ENCODE results near the gene RNF4. TPM values are rescaled to one million over a fixed set of nuclear protein-coding genes. Genes with fewer than 3 reads are reported as not detected.

Gene RNF4
- total RNA-seq, 1 experiment from 2014 or later, result 45.6 TPM

DNA sequence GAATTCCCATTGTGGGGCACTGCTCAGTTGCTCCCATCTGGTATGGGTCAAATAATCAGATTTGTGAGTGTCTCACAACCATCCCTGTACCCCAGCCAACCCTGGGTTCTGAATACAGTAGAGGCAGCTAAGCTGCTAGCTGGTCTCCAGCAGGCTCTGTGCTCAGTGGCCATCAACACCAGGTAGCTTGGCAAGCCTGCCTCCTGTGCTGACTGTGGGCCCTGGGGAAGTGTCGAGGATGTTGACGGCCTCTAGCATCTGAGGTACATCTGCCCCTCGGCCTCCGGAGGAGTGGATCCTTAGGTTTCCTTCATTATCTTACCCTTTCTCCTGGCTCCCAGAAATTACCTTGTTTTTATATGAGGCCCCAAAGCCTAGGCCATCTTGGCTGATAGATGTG, 13.3 kb downstream of the RNF4 start:
- H3K4me3 Mint-ChIP-seq (ENCODE audit: low read depth, unreplicated experiment), result no peak overlapping the region
- no peaks in the 10 kb centered on the region for H3K27me3 Mint-ChIP-seq (ENCODE audit: unreplicated experiment)
- H3K36me3 Mint-ChIP-seq (ENCODE audit: insufficient read depth, unreplicated experiment), result peaks cover 5% of the 10 kb centered on the region
- H3K9me3 Mint-ChIP-seq (ENCODE audit: low read depth, unreplicated experiment), result no peaks in the 10 kb centered on the region
- CTCF ChIA-PET, result interaction anchor here (0.6 kb wide), 1 partner anchor 130 kb away, joined by 3 read pairs; no protein-coding TSS in a partner anchor
- intact Hi-C loops (cut with micrococcal nuclease; ENCODE audit: unreplicated experiment), result no loop called here
- no TSS peak for BruUV-seq (replicated peaks)
- TF ChIP-seq CTCF (IDR thresholded peaks at IDR 0.05; ENCODE audit: unreplicated experiment), result no peak
- H3K4me1 Mint-ChIP-seq (ENCODE audit: low read depth, unreplicated experiment), result peaks cover 45% of the 10 kb centered on the region
- H3K27ac Mint-ChIP-seq (ENCODE audit: unreplicated experiment), result no peak overlapping the region
- no peak for DNase-seq

GRCh38 chr4:2482693-2483092, 13.8 kb downstream of the RNF4 start:
- H3K36me3 Mint-ChIP-seq (ENCODE audit: insufficient read depth, unreplicated experiment), result peaks cover 5% of the 10 kb centered on the region
- CTCF ChIA-PET, result interaction anchor here (0.6 kb wide), 1 partner anchor 129 kb away, joined by 3 read pairs; no protein-coding TSS in a partner anchor
- no peak for TF ChIP-seq CTCF (IDR thresholded peaks at IDR 0.05; ENCODE audit: unreplicated experiment)
- H3K27me3 Mint-ChIP-seq (ENCODE audit: unreplicated experiment), result no peaks in the 10 kb centered on the region
- no peak for DNase-seq
- no peak overlapping the region for H3K27ac Mint-ChIP-seq (ENCODE audit: unreplicated experiment)
- no TSS peak for BruUV-seq (replicated peaks)
- intact Hi-C loops (cut with micrococcal nuclease; ENCODE audit: unreplicated experiment), result no loop called here
- no peaks in the 10 kb centered on the region for H3K9me3 Mint-ChIP-seq (ENCODE audit: low read depth, unreplicated experiment)
- no peak overlapping the region for H3K4me3 Mint-ChIP-seq (ENCODE audit: low read depth, unreplicated experiment)
- H3K4me1 Mint-ChIP-seq (ENCODE audit: low read depth, unreplicated experiment), result peaks cover 41% of the 10 kb centered on the region

GRCh38 chr4:2483237-2483636, 14.3 kb downstream of the RNF4 start:
- intact Hi-C loops (cut with micrococcal nuclease; ENCODE audit: unreplicated experiment), result no loop called here
- no peaks in the 10 kb centered on the region for H3K9me3 Mint-ChIP-seq (ENCODE audit: low read depth, unreplicated experiment)
- no peak for TF ChIP-seq CTCF (IDR thresholded peaks at IDR 0.05; ENCODE audit: unreplicated experiment)
- no TSS peak for BruUV-seq (replicated peaks)
- no peak overlapping the region for H3K4me3 Mint-ChIP-seq (ENCODE audit: low read depth, unreplicated experiment)
- H3K27ac Mint-ChIP-seq (ENCODE audit: unreplicated experiment), result no peak overlapping the region
- H3K27me3 Mint-ChIP-seq (ENCODE audit: unreplicated experiment), result no peaks in the 10 kb centered on the region
- H3K36me3 Mint-ChIP-seq (ENCODE audit: insufficient read depth, unreplicated experiment), result peaks cover 5% of the 10 kb centered on the region
- CTCF ChIA-PET, result no interaction called here
- H3K4me1 Mint-ChIP-seq (ENCODE audit: low read depth, unreplicated experiment), result peaks cover 37% of the 10 kb centered on the region
- DNase-seq, result no peak

DNA sequence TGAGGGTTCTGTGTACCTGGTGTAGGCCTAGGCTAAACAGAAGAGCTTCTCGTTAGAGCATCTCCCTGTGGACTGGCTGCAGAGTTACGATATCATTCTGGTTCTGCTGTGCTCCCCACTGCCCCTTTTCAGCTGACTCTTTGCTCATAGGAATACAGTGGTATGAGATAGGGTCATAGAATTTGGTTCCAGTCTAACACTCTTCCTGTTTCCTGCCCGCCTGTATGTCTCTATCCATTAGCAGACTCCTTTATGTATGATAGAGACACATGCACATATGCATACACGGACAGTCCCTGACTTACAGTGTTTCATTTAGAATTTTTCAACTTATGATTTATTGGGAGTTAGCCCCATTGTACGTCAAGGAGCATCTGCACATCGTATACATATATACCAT, 15.3 kb downstream of the RNF4 start:
- TF ChIP-seq CTCF (IDR thresholded peaks at IDR 0.05; ENCODE audit: unreplicated experiment), result no peak
- H3K4me3 Mint-ChIP-seq (ENCODE audit: low read depth, unreplicated experiment), result no peak overlapping the region
- H3K9me3 Mint-ChIP-seq (ENCODE audit: low read depth, unreplicated experiment), result no peaks in the 10 kb centered on the region
- peaks cover 29% of the 10 kb centered on the region for H3K4me1 Mint-ChIP-seq (ENCODE audit: low read depth, unreplicated experiment)
- BruUV-seq (replicated peaks), result no TSS peak
- H3K27ac Mint-ChIP-seq (ENCODE audit: unreplicated experiment), result no peak overlapping the region
- no peak for DNase-seq
- no peaks in the 10 kb centered on the region for H3K27me3 Mint-ChIP-seq (ENCODE audit: unreplicated experiment)
- CTCF ChIA-PET, result no interaction called here
- H3K36me3 Mint-ChIP-seq (ENCODE audit: insufficient read depth, unreplicated experiment), result peaks cover 5% of the 10 kb centered on the region
- intact Hi-C loops (cut with micrococcal nuclease; ENCODE audit: unreplicated experiment), result no loop called here
